Endothelial cell of umbilical vein (primary cell): ENCODE results near the gene STYXL1. TPM values are rescaled to one million over a fixed set of nuclear protein-coding genes. Genes with fewer than 3 reads are reported as not detected.

ENCODE experiments used
- BruUV-seq: library from RNA; stranded (reverse); fragments of 400-500 nt; replicated peaks from 2 replicates; lab custom pipeline; 2021; lab: Mats Ljungman, UMichigan
- CTCF ChIA-PET: fragments of 300-600, 350-600 bp; sonication (Branson Sonifier 250); formaldehyde crosslinking; loops from one replicate; lab custom pipeline; 2021; ENCODE audit warnings: antibody characterized with exemption, inconsistent platforms; lab: Charles Lee
- POLR2A ChIA-PET: fragments of 300-600, 350-600 bp; sonication (Branson Sonifier 250); formaldehyde crosslinking; loops from one replicate; lab custom pipeline; 2021; ENCODE audit warnings: antibody characterized with exemption, inconsistent platforms; lab: Charles Lee
- DNase-seq: peaks from one replicate; pipeline ENCODE4 v3.0.0-alpha.2; 2011; ENCODE audit warnings: low read depth, low spot score
- FAIRE-seq: peaks from 2 replicates; lab custom pipeline; 2011; peaks lifted over from hg19 to GRCh38; lab: Jason Lieb, UNC
- H2AFZ ChIP-seq: 2 replicates; pipeline ENCODE4 v1.6.0; 2012; ENCODE audit warnings: low read depth, low read length, control low read depth, inconsistent platforms
- H3K27ac ChIP-seq: 2 replicates; pipeline ENCODE4 v1.5.1; 2011; ENCODE audit warnings: low read depth, mild to moderate bottlenecking, control low read depth, low read length, moderate library complexity; ENCODE audit not compliant: insufficient read depth
- H3K27me3 ChIP-seq, 2 experiments: 2 replicates each; pipeline versions ENCODE4 v1.6.0 to v1.6.1; 2011; ENCODE audit warnings: low read length in 2 of 2, mixed read lengths in 1 of 2; ENCODE audit not compliant: control insufficient read depth in 2 of 2, insufficient read depth in 2 of 2
- H3K36me3 ChIP-seq, 2 experiments: 2 replicates in 1 of 2; 3 replicates in 1 of 2; pipeline ENCODE4 v1.5.1; 2011; ENCODE audit warnings: low read length in 2 of 2, mild to moderate bottlenecking in 1 of 2, moderate library complexity in 1 of 2; ENCODE audit not compliant: control insufficient read depth in 2 of 2, insufficient read depth in 2 of 2; ENCODE audit errors: extremely low read depth in 1 of 2
- H3K4me1 ChIP-seq: 3 replicates; pipeline ENCODE4 v1.5.1; 2011; ENCODE audit warnings: mild to moderate bottlenecking, low read length; ENCODE audit not compliant: control insufficient read depth, insufficient read depth; ENCODE audit errors: extremely low read depth
- H3K4me2 ChIP-seq: 2 replicates; pipeline ENCODE4 v1.6.1; 2011; ENCODE audit warnings: low read length, control low read depth, mixed read lengths; ENCODE audit not compliant: insufficient read depth
- H3K4me3 ChIP-seq, 3 experiments: fragments of 200-600 bp in 1 of 3; sonication (generic), shearing (Covaris generic) in 1 of 3; replicated peaks in 1 of 3; 2 replicates each; pipeline ENCODE4 v1.5.1; 2011 to 2016; ENCODE audit warnings: control low read depth in 3 of 3, low read length in 3 of 3, mild to moderate bottlenecking in 2 of 3, inconsistent platforms in 1 of 3, low read depth in 1 of 3, moderate library complexity in 1 of 3; ENCODE audit not compliant: insufficient read depth in 1 of 3
- H3K79me2 ChIP-seq: 2 replicates; pipeline ENCODE4 v1.6.0; 2012; ENCODE audit warnings: low read length, inconsistent platforms; ENCODE audit not compliant: control insufficient read depth, insufficient read depth
- H3K9ac ChIP-seq: replicated peaks from 2 replicates; pipeline ENCODE3; 2011; ENCODE audit warnings: low read length, control low read depth; ENCODE audit not compliant: insufficient read depth; ENCODE audit errors: extremely low read depth
- H3K9me1 ChIP-seq: replicated peaks from 3 replicates; pipeline ENCODE4 v1.6.0; 2011; ENCODE audit warnings: mild to moderate bottlenecking, low read length; ENCODE audit not compliant: control insufficient read depth, insufficient read depth; ENCODE audit errors: extremely low read depth
- H3K9me3 ChIP-seq: replicated peaks from 2 replicates; pipeline ENCODE4 v1.5.1; 2012; ENCODE audit warnings: low read length, inconsistent platforms; ENCODE audit not compliant: control insufficient read depth, insufficient read depth
- H4K20me1 ChIP-seq: replicated peaks from 2 replicates; pipeline ENCODE3; 2011; ENCODE audit warnings: mild to moderate bottlenecking, low read length; ENCODE audit not compliant: control insufficient read depth, insufficient read depth; ENCODE audit errors: extremely low read depth
- CTCF ChIP-seq, 2 donors: IDR thresholded peaks; 1 replicate in 1 of 2; 2 replicates in 1 of 2; pipeline ENCODE4 v1.5.1; 2011; ENCODE audit warnings: low read length in 2 of 2, mild to moderate bottlenecking in 2 of 2, moderate library complexity in 2 of 2, control low read depth in 1 of 2, inconsistent platforms in 1 of 2, low read depth in 1 of 2; ENCODE audit not compliant: insufficient read depth in 1 of 2; ENCODE audit errors: extremely low read depth in 1 of 2
- EZH2 ChIP-seq: IDR thresholded peaks from 2 replicates; pipeline ENCODE4 v1.6.1; 2012; ENCODE audit warnings: borderline replicate concordance, low read depth, mild to moderate bottlenecking, moderate library complexity, low read length, inconsistent platforms; ENCODE audit not compliant: severe bottlenecking
- FOS ChIP-seq: IDR thresholded peaks from 2 replicates; pipeline ENCODE4 v1.6.1; 2011; ENCODE audit warnings: mild to moderate bottlenecking, low read length, moderate library complexity, borderline replicate concordance; ENCODE audit not compliant: insufficient read depth
- GATA2 ChIP-seq: IDR thresholded peaks from 2 replicates; pipeline ENCODE4 v1.7.0; 2011; ENCODE audit warnings: low read depth, mild to moderate bottlenecking, moderate library complexity, mixed read lengths, low read length; ENCODE audit not compliant: insufficient read length, insufficient read depth
- JUN ChIP-seq: IDR thresholded peaks from 2 replicates; pipeline ENCODE4 v1.6.1; 2011; ENCODE audit warnings: borderline replicate concordance, low read depth; ENCODE audit not compliant: insufficient read length, insufficient read depth
- MAX ChIP-seq: IDR thresholded peaks from 2 replicates; pipeline ENCODE4 v1.6.1; 2011; ENCODE audit not compliant: insufficient read depth, insufficient read length
- MYC ChIP-seq: IDR thresholded peaks from one replicate; pipeline ENCODE4 v1.6.1; 2011; ENCODE audit warnings: mild to moderate bottlenecking, low read depth, low read length
- POLR2A ChIP-seq: IDR thresholded peaks from 2 replicates; pipeline ENCODE4 v1.6.1; 2012; ENCODE audit warnings: low read depth, mild to moderate bottlenecking, control low read depth, low read length
- POLR2AphosphoS5 ChIP-seq: IDR thresholded peaks from 2 replicates; pipeline ENCODE4 v1.6.1; 2012; ENCODE audit warnings: low read depth, mild to moderate bottlenecking, control low read depth, low read length, moderate library complexity; ENCODE audit not compliant: insufficient read depth
- dilution Hi-C: fragments of 300-500 bp; cut with MboI; formaldehyde crosslinking; loops from one replicate; pipeline ENCODE4 v1.15.0; 2019; ENCODE audit warnings: low sequenced_read_pairs; ENCODE audit not compliant: extremely low pct_ligation_motif_present
- intact Hi-C: fragments of 100-400 bp; cut with micrococcal nuclease; formaldehyde crosslinking; loops from one replicate; pipeline ENCODE4 v1.10.0; 2022
- polyA plus RNA-seq, 4 experiments: library from polyadenylated mRNA; depleted of rRNA in 3 of 4; stranded (reverse) in 3 of 4; unstranded in 1 of 4; fragments of >200 nt; gene quantifications; 2 replicates each; pipeline versions ENCODE4 v1.2.1 to v1.2.3, GENCODE V29; 2011 to 2012; ENCODE audit warnings: missing spikeins in 1 of 4
- total RNA-seq: library from RNA; stranded (reverse); gene quantifications from 2 replicates; pipeline ENCODE4 v1.2.3, GENCODE V29; 2021

The STYXL1 gene
- total and polyA plus RNA-seq, 2 donors (not counting 3 experiments of a cell fraction or from before 2014, with no cell fraction given), result 23.0 to 67.6 TPM

GRCh38 chr7:76074306-76074971, 26.6 kb upstream of the STYXL1 start:
- TF ChIP-seq MYC (no peak), POLR2A (no peak), GATA2 (no peak), CTCF (IDR thresholded peaks at IDR 0.05; ENCODE audit: extremely low read depth in 1 of 2, insufficient read depth in 1 of 2, low read depth in 1 of 2, low read length in 2 of 2) (no peak), EZH2 (no peak), FOS (no peak), JUN (no peak), MAX (no peak), POLR2AphosphoS5 (no peak)
- no peaks in the 10 kb centered on the region for H3K9me3 ChIP-seq
- H3K27me3 ChIP-seq, result no peaks in the 10 kb centered on the region
- no peaks in the 10 kb centered on the region for H4K20me1 ChIP-seq
- no peak overlapping the region for H3K4me2 ChIP-seq
- BruUV-seq, result no TSS peak
- no peak overlapping the region for H3K27ac ChIP-seq
- H3K9ac ChIP-seq, result no peak overlapping the region
- H3K9me1 ChIP-seq, result no peaks in the 10 kb centered on the region
- H3K79me2 ChIP-seq, result no peaks in the 10 kb centered on the region
- H3K4me1 ChIP-seq, result peaks cover 4% of the 10 kb centered on the region
- H3K4me3 ChIP-seq, result no peak overlapping the region
- POLR2A ChIA-PET, result no interaction called here
- dilution Hi-C loops, result no loop called here
- H2AFZ ChIP-seq, result no peak overlapping the region
- H3K36me3 ChIP-seq, result no peaks in the 10 kb centered on the region
- CTCF ChIA-PET, result interaction anchor here (1.2 to 1.9 kb wide), 5 partner anchors 8 to 189 kb away, joined by 3 to 9 read pairs (median 4); no protein-coding TSS in a partner anchor
- FAIRE-seq (no peak), DNase-seq (no peak)
- intact Hi-C loops, result no loop called here
